ENCODE measurements around the gene FILIP1L.

Gene FILIP1L

DNA sequence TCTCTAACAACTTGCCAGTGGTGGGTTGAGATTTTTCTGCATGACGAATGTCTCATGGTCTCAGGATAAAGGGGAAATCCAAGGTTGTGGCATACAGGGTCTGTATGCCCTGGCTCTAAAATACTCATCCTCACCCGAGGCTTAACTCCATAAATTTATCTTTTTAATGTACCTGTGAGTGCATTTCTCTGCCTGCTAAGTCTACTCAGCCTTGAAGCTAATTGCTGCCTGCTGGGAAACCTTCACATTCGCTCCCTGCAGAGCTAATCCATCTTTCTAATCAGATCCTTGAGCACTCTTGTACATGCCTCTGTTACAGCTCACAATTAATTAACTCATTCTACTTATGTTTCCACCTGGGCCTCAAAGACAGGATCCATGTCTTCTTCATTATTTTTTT, 202.9 kb downstream of the FILIP1L start:
- 0 out of 2 replicates have a peak, but pooled peaks cover 5% of the 10 kb centered on the region for H3K79me2 ChIP-seq (ENCODE audit: insufficient read depth, low read length)
- H3K4me3 ChIP-seq (ENCODE audit: insufficient read depth, low read length, poor library complexity, severe bottlenecking): no peak overlapping the region
- H2AFZ ChIP-seq (ENCODE audit: low read depth, low read length, severe bottlenecking): no peak overlapping the region
- H3K9me2 ChIP-seq (replicated peaks; ENCODE audit: insufficient read depth, low read length): no peaks in the 10 kb centered on the region
- no peak overlapping the region for H3K9ac ChIP-seq (ENCODE audit: low read length)
- no peaks in the 10 kb centered on the region for H3K36me3 ChIP-seq (ENCODE audit: low read length)
- H3F3A ChIP-seq (ENCODE audit: insufficient read depth): no peaks in the 10 kb centered on the region
- no peaks in the 10 kb centered on the region for H3K9me3 ChIP-seq (ENCODE audit: insufficient read depth, low read length)
- H3K27me3 ChIP-seq (ENCODE audit: low read length): no peaks in the 10 kb centered on the region
- TF ChIP-seq, protein P1, sequence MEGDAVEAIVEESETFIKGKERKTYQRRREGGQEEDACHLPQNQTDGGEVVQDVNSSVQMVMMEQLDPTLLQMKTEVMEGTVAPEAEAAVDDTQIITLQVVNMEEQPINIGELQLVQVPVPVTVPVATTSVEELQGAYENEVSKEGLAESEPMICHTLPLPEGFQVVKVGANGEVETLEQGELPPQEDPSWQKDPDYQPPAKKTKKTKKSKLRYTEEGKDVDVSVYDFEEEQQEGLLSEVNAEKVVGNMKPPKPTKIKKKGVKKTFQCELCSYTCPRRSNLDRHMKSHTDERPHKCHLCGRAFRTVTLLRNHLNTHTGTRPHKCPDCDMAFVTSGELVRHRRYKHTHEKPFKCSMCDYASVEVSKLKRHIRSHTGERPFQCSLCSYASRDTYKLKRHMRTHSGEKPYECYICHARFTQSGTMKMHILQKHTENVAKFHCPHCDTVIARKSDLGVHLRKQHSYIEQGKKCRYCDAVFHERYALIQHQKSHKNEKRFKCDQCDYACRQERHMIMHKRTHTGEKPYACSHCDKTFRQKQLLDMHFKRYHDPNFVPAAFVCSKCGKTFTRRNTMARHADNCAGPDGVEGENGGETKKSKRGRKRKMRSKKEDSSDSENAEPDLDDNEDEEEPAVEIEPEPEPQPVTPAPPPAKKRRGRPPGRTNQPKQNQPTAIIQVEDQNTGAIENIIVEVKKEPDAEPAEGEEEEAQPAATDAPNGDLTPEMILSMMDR (IDR thresholded peaks at IDR 0.05; ENCODE audit: insufficient read depth, low read length, poor library complexity, severe bottlenecking): no peak
- no peak for TF ChIP-seq EZH2phosphoT487 (conservative IDR thresholded peaks at IDR 0.05; ENCODE audit: low read length)
- H3K27ac ChIP-seq (ENCODE audit: low read depth, low read length): no peak overlapping the region
- 0 out of 2 replicates have a peak, but pooled peaks cover 5% of the 10 kb centered on the region for H4K20me1 ChIP-seq (ENCODE audit: low read depth, low read length)
- H3K4me2 ChIP-seq (ENCODE audit: low read depth, low read length, poor library complexity, severe bottlenecking): no peak overlapping the region

DNA sequence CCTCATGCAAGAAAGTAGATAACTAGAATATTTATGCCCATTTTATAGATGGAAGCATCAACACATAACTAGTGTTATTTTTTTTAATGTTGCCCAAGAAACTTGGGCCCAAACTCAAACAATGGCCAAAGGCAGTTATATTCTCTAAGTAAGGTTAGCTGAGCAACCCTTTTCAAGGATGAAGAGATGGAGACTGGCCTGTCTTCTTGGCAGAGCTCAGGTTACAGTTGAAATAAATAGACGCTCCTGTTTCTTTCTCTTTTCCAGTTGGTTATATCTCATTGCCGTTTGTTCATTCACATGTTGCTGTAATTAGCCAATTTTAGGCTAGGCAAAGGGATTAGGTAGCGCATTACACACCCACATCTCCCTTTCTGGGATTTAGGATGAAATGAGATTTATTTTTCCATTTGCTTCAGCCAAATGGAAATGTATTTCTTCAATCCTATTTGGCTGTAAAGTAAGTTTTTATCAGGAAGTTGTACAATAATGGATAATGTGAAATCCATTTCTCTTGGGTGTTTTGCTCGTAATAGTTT, 203.5 kb downstream of the FILIP1L start:
- Histone ChIP-seq H4K20me1 (ENCODE audit: low read depth, low read length) (0 out of 2 replicates have a peak, but pooled peaks cover 5% of the 10 kb centered on the region), H3K4me3 (ENCODE audit: insufficient read depth, low read length, poor library complexity, severe bottlenecking) (no peak overlapping the region), H3K27me3 (ENCODE audit: low read length) (no peaks in the 10 kb centered on the region), H3K9me2 (replicated peaks; ENCODE audit: insufficient read depth, low read length) (no peaks in the 10 kb centered on the region), H3K27ac (ENCODE audit: low read depth, low read length) (no peak overlapping the region), H3K79me2 (ENCODE audit: insufficient read depth, low read length) (0 out of 2 replicates have a peak, but pooled peaks cover 5% of the 10 kb centered on the region), H2AFZ (ENCODE audit: low read depth, low read length, severe bottlenecking) (no peak overlapping the region), H3F3A (ENCODE audit: insufficient read depth) (no peaks in the 10 kb centered on the region), H3K36me3 (ENCODE audit: low read length) (no peaks in the 10 kb centered on the region), H3K4me2 (ENCODE audit: low read depth, low read length, poor library complexity, severe bottlenecking) (no peak overlapping the region), H3K9ac (ENCODE audit: low read length) (no peak overlapping the region), H3K9me3 (ENCODE audit: insufficient read depth, low read length) (no peaks in the 10 kb centered on the region)
- TF ChIP-seq, protein P1 (IDR thresholded peaks at IDR 0.05; ENCODE audit: insufficient read depth, low read length, poor library complexity, severe bottlenecking): no peak
- TF ChIP-seq EZH2phosphoT487 (conservative IDR thresholded peaks at IDR 0.05; ENCODE audit: low read length): no peak

DNA sequence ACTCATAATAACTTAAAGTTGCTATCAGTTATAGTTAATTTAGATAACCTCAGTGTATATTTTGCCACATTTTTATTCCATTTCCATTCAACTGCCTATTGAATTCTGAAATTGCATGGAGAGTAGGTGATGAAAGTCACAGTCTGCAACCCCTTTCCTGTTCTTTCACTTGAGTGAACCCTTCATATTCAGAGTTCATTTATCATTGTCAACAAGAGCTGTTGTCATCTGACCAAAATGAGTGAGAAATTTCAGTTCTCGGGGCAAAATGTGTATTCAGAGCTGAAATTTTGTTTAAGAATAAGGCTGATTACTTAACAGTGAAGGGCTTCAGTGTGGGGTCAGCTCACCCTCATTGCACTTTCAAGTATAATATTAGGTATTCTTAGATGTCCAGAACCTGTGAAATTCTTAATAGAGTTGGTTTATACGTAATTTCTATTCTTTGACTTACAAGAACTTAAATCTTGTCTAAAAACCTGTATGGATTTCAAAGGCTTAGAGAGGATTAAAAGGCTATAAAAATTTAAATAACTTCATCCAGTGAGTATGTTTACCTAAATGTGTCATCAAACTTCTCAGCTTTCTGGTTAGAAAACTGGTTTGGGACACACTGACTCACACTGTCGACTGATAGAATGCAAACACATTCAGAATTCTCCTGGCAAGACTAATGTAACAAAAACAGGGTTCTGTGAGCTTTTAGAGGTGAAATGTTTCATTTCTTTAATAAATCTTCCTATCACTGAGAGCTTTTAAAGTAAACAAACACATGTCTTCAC, 204.4 kb downstream of the FILIP1L start:
- Histone ChIP-seq H3K9me2 (replicated peaks; ENCODE audit: insufficient read depth, low read length) (no peaks in the 10 kb centered on the region), H3F3A (ENCODE audit: insufficient read depth) (no peaks in the 10 kb centered on the region), H2AFZ (ENCODE audit: low read depth, low read length, severe bottlenecking) (no peak overlapping the region), H3K4me3 (ENCODE audit: insufficient read depth, low read length, poor library complexity, severe bottlenecking) (no peak overlapping the region), H3K27ac (ENCODE audit: low read depth, low read length) (no peak overlapping the region), H3K9ac (ENCODE audit: low read length) (no peak overlapping the region), H4K20me1 (ENCODE audit: low read depth, low read length) (0 out of 2 replicates have a peak, but pooled peaks cover 5% of the 10 kb centered on the region), H3K79me2 (ENCODE audit: insufficient read depth, low read length) (0 out of 2 replicates have a peak, but pooled peaks cover 5% of the 10 kb centered on the region), H3K4me2 (ENCODE audit: low read depth, low read length, poor library complexity, severe bottlenecking) (no peak overlapping the region), H3K27me3 (ENCODE audit: low read length) (no peaks in the 10 kb centered on the region), H3K9me3 (ENCODE audit: insufficient read depth, low read length) (no peaks in the 10 kb centered on the region), H3K36me3 (ENCODE audit: low read length) (no peaks in the 10 kb centered on the region)
- TF ChIP-seq, protein P1 (IDR thresholded peaks at IDR 0.05; ENCODE audit: insufficient read depth, low read length, poor library complexity, severe bottlenecking): no peak
- no peak for TF ChIP-seq EZH2phosphoT487 (conservative IDR thresholded peaks at IDR 0.05; ENCODE audit: low read length)
